GM21825 (cell line): ENCODE data around the gene SCLY.
"Not testable (repeated sequence)": the region's sequence is repeated elsewhere in the genome, so short reads cannot be mapped to it uniquely, and the experiment has no call there.

Source experiments
- ATAC-seq: cut with Tn5 transposase; IDR thresholded peaks from one replicate; pipeline ENCODE4 v1.9.1; 2021; ENCODE audit warnings: mild to moderate bottlenecking, moderate library complexity; ENCODE audit not compliant: unreplicated experiment

The SCLY gene

GRCh38 chr2:238039985-238040384, 20.8 kb upstream of the SCLY start:
- no peak for ATAC-seq

GRCh38 chr2:238040918-238041317, 19.9 kb upstream of the SCLY start:
- ATAC-seq, result no peak

- no peak for ATAC-seq
These were observed 18.7 kb upstream of the SCLY start for GRCh38 chr2:238042090-238042489.

- ATAC-seq, result no peak
These were observed 17.8 kb upstream of the SCLY start for GRCh38 chr2:238042849-238043584.

- no peak for ATAC-seq
These were observed 16.9 kb upstream of the SCLY start for GRCh38 chr2:238043851-238044250.

- no peak for ATAC-seq
These were observed 15.2 kb upstream of the SCLY start for GRCh38 chr2:238045575-238045974.

GRCh38 chr2:238046725-238047270, 14.0 kb upstream of the SCLY start:
- ATAC-seq, result no peak

GRCh38 chr2:238053191-238053776, 7.5 kb upstream of the SCLY start:
- ATAC-seq, result no peak

GRCh38 chr2:238055841-238056240, 5.0 kb upstream of the SCLY start:
- ATAC-seq, result no peak

- ATAC-seq, result not testable (repeated sequence)
These were observed 2.9 kb upstream of the SCLY start for GRCh38 chr2:238057696-238058575.

GRCh38 chr2:238059505-238059904, 1.3 kb upstream of the SCLY start:
- no peak for ATAC-seq

GRCh38 chr2:238060096-238060541, 682 bp upstream of the SCLY start:
- no peak for ATAC-seq

- ATAC-seq, result peak; percentile 9
These were observed 758 bp downstream of the SCLY start for GRCh38 chr2:238061315-238062202.

GRCh38 chr2:238063414-238064189, 2.8 kb downstream of the SCLY start:
- no peak for ATAC-seq

- no peak for ATAC-seq
These were observed 3.6 kb downstream of the SCLY start for GRCh38 chr2:238064376-238064775.

GRCh38 chr2:238065071-238065846, 4.5 kb downstream of the SCLY start:
- ATAC-seq, result no peak

- ATAC-seq, result no peak
These were observed 5.4 kb downstream of the SCLY start for GRCh38 chr2:238066218-238066617.

- not testable (repeated sequence) for ATAC-seq
These were observed 5.9 kb downstream of the SCLY start for GRCh38 chr2:238066718-238067117.

GRCh38 chr2:238067939-238068338, 7.1 kb downstream of the SCLY start:
- ATAC-seq, result no peak
